Nephron (organoid): Measurements from ENCODE around the gene MPG.

Experiments used
- H3K27ac Mint-ChIP-seq, 3 experiments: 2 replicates each; pipeline ENCODE4 v1.8.0; 2020; ENCODE audit warnings: mixed read lengths in 3 of 3, mild to moderate bottlenecking in 2 of 3, moderate library complexity in 1 of 3
- H3K27me3 Mint-ChIP-seq: 2 replicates; pipeline ENCODE4 v1.8.0; 2021; ENCODE audit warnings: low read depth, mild to moderate bottlenecking, moderate library complexity, mixed read lengths
- H3K36me3 Mint-ChIP-seq: 2 replicates; pipeline ENCODE4 v1.8.0; 2020; ENCODE audit warnings: low read depth, mixed read lengths
- H3K4me1 Mint-ChIP-seq: 2 replicates; pipeline ENCODE4 v1.8.0; 2020; ENCODE audit warnings: mixed read lengths
- H3K4me3 Mint-ChIP-seq, 3 experiments: 2 replicates each; pipeline ENCODE4 v1.8.0; 2020; ENCODE audit warnings: mild to moderate bottlenecking in 3 of 3, mixed read lengths in 3 of 3, moderate library complexity in 2 of 3
- H3K9me3 Mint-ChIP-seq: 2 replicates; pipeline ENCODE4 v1.8.0; 2020; ENCODE audit warnings: mixed read lengths
- CTCF ChIP-seq, 3 experiments: fragments of 200-600 bp; sonication (generic); IDR thresholded peaks; one replicate each; pipeline ENCODE4 v1.5.0; 2021; ENCODE audit warnings: antibody characterized with exemption in 3 of 3; ENCODE audit not compliant: unreplicated experiment in 3 of 3

Gene MPG

DNA sequence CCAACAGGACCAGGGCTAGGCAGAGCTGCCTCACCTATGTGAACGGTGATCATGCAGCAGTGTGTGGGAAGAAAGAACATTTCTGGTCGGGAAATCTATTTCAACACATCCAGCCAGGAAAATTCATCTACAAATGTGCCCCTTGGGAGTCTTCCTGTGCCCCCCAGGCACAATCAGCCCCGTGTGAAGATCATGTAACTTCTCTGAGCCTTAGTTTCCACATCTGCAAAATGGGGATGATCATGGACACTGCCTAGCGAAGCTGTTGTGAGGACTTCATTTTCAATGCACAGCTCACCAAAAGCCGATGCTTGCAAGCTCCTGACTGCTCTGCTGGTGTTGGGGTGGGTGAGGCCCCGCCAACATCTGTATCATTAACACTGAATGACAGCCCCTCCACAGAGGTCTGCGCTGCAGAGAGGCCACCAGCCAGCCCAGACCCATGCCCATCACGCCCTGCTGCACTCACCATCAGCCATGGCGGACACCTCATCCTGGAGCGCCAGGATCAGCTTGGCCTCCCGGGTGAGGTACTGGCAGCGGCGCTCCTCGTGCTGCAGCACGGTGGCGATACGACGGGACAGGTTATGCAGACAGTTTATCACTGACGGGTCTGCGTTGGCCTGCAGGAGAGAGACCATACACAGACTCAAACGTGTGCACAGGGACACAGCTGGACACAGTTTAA is 34.3 kb downstream of the MPG start:
- no peaks in the 10 kb centered on the region for H3K9me3 Mint-ChIP-seq
- H3K27ac Mint-ChIP-seq: no peak overlapping the region
- H3K4me3 Mint-ChIP-seq: no peak overlapping the region
- H3K4me1 Mint-ChIP-seq: no peaks in the 10 kb centered on the region
- TF ChIP-seq CTCF (IDR thresholded peaks at IDR 0.05; ENCODE audit: unreplicated experiment in 3 of 3): no peak
- peaks cover 37% of the 10 kb centered on the region for H3K36me3 Mint-ChIP-seq
- no peaks in the 10 kb centered on the region for H3K27me3 Mint-ChIP-seq

DNA sequence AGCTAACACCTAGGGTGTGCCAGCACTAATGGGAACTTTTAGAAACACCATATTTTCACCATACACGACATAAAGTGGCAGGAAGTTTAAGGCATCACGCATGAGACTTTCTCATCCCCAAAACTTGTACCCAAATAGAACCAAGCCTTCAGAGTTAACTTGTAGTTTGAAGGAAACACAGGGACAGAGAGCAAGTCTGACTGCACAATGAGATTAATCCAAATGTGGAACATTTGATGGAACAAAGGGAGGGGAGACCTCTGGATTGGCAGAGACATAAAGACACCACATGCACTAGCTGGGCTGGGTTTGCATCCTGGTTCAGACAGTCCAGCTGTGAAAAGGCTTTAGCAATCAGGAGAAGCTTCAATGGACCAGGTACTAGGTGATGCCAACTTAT is 36.3 kb downstream of the MPG start:
- H3K27me3 Mint-ChIP-seq: no peaks in the 10 kb centered on the region
- no peaks in the 10 kb centered on the region for H3K9me3 Mint-ChIP-seq
- H3K4me3 Mint-ChIP-seq: no peak overlapping the region
- H3K36me3 Mint-ChIP-seq: peaks cover 33% of the 10 kb centered on the region
- TF ChIP-seq CTCF (IDR thresholded peaks at IDR 0.05; ENCODE audit: unreplicated experiment in 3 of 3): no peak
- no peaks in the 10 kb centered on the region for H3K4me1 Mint-ChIP-seq
- no peak overlapping the region for H3K27ac Mint-ChIP-seq

GRCh38 chr16:116015-116414 is 38.0 kb downstream of the MPG start:
- H3K27me3 Mint-ChIP-seq: no peaks in the 10 kb centered on the region
- no peak overlapping the region for H3K27ac Mint-ChIP-seq
- no peaks in the 10 kb centered on the region for H3K4me1 Mint-ChIP-seq
- H3K4me3 Mint-ChIP-seq: no peak overlapping the region
- no peak for TF ChIP-seq CTCF (IDR thresholded peaks at IDR 0.05; ENCODE audit: unreplicated experiment in 3 of 3)
- peaks cover 28% of the 10 kb centered on the region for H3K36me3 Mint-ChIP-seq
- H3K9me3 Mint-ChIP-seq: no peaks in the 10 kb centered on the region

DNA sequence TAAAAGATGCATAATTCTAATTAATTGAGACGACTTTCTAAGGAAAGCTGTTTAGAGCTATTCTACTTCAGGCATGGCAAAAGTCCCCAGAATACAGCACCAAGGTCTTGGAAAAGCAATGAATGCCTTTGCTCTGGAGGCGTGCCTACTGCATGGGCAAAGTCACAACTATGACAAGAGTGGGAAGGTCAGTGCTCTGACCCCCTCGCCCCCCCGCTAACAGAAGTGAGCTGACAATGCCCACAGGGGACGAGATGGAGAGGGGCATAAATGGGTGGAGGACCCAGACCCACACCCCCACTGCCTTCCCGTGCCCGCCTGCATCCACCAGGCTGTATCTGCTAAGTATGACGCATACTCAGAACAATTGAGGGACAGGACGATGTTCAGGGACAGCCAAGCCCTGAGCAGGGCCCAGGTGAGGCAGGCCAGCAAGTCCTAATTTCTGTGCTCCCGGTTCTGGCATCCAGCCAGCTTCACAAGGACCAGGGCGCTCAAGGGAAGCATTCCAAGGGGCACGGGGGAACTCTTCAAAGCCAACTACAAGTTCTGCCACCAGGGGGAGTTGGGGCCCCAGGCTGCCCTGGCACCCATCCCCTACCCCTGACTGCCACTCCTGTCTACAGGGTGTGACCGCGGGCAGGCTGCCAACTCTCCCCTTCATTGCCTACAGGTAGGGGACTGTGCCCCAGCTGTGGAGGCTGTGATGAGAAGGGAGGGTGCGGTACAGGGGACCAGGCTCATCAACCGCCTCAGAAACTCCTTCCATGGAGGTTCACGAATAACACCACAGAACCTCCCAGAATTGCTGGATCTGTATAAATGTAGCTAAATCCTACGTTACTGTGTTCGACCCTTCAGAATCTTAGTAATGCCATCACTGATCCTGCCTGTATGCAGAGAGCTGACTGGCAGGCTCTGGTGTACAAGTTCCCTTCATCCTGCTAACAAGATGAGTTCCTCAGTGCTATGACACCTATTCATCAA is 39.6 kb downstream of the MPG start:
- Mint-ChIP-seq H3K4me3 (no peak overlapping the region), H3K4me1 (no peaks in the 10 kb centered on the region), H3K9me3 (no peaks in the 10 kb centered on the region), H3K27me3 (no peaks in the 10 kb centered on the region), H3K36me3 (peaks cover 15% of the 10 kb centered on the region), H3K27ac (no peak overlapping the region)
- peak; percentile 61 to 65 (median 62) for TF ChIP-seq CTCF (IDR thresholded peaks at IDR 0.05; ENCODE audit: unreplicated experiment in 3 of 3)

DNA sequence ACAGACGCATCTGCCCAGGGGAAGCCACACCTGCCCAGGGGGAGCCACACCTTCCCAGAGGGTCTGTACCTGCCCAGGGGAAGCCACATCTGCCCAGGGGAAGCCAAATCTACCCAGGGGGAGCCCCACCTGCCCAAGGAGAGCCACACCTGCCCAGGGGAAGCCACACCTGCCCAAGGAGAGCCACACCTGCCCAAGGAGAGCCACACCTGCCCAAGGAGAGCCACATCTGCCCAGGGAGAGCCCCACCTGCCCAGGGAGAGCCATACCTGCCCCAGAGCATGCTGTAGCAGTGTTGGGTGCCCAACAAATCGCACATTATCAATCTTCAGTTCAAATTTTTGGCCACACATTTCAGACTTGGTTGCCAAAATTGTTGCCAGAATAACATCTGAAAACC is 40.8 kb downstream of the MPG start:
- Mint-ChIP-seq H3K4me1 (no peaks in the 10 kb centered on the region), H3K27me3 (no peaks in the 10 kb centered on the region), H3K9me3 (no peaks in the 10 kb centered on the region), H3K4me3 (no peak overlapping the region), H3K36me3 (peaks cover 11% of the 10 kb centered on the region), H3K27ac (no peak overlapping the region)
- no peak for TF ChIP-seq CTCF (IDR thresholded peaks at IDR 0.05; ENCODE audit: unreplicated experiment in 3 of 3)
